ENCODE data around the gene GULP1.

GULP1 gene

GRCh38 chr2:188322569-188323551, 31.2 kb downstream of the GULP1 start:
- in situ Hi-C loops (cut with HindIII; ENCODE audit: low sequenced_read_pairs): no loop called here

DNA sequence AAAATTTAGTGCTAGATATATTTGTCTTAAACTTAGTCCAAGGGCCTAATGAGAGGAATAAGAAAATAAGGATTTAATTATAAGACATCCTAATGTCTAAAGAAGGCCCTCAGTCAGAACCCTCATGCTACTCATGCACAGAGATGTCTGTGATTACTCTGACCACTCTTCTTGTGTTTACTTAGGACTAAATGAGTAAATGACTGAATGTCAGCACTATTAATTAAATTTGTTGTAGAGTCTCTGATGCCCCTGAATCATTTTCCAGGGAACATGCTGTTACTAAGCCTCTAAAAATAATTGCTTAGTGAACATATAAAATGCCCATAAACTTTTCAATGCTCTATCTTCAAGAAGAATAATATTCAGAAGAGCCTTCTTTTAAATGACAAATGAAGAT, 32.4 kb downstream of the GULP1 start:
- in situ Hi-C loops (cut with HindIII; ENCODE audit: low sequenced_read_pairs): no loop called here

DNA sequence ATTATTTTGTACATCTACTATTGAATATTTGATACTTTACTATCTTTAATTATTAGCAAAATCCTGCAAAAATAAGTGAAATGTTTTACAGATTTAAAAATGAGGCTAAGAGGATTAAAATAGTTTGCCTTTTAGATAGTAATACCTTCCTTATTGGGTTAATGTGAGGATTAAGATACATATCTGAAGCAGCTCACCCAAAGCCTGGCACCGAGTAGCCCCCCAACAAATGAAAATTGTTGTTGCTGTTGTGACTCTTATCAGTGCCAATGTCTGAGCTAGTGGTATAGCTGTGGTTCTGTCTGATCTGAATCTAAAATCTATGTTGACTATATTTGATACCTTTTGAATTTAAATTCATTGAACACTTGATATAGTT, 34.6 kb downstream of the GULP1 start:
- in situ Hi-C loops (cut with HindIII; ENCODE audit: low sequenced_read_pairs): no loop called here

GRCh38 chr2:188326669-188327301, 35.1 kb downstream of the GULP1 start:
- in situ Hi-C loops (cut with HindIII; ENCODE audit: low sequenced_read_pairs): no loop called here

- in situ Hi-C loops (cut with HindIII; ENCODE audit: low sequenced_read_pairs): no loop called here
These were observed 36.0 kb downstream of the GULP1 start for GRCh38 chr2:188327518-188328213.

- in situ Hi-C loops (cut with HindIII; ENCODE audit: low sequenced_read_pairs): no loop called here
These were observed 36.7 kb downstream of the GULP1 start for GRCh38 chr2:188328419-188328818.

DNA sequence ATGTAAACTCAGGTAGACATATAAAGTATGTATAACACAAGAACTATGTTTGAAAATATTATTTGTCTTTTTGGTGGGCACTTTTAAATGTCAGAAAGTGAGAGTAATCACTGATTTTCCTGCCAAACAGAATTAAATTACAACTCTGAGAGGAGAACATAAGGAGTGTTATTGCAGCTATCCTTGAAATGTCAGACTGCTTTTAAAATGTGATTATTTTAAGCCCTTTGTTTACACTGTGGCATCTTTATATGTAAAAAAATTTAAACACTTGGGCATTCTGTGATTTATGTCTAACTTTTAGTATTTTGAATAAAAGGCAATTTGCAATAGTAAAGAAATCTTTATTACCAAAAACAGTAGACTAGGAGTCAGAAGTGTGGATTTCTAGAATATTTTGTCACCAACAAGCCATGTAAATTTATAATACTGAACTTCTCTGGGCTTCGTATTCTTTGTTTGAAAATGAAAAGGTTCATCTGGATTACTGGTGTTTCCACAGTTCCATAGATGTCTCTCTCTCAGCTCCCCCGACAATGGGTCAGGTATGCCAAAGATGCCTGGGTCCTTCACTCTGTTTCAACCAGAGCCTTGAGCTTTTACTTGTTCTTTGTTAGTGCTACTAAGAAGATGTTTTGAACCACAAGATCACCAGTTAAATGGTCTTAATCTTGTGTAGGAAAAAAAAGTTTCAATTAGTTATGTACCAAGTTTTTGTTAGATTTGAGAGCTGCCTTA, 38.8 kb downstream of the GULP1 start:
- in situ Hi-C loops (cut with HindIII; ENCODE audit: low sequenced_read_pairs): no loop called here

DNA sequence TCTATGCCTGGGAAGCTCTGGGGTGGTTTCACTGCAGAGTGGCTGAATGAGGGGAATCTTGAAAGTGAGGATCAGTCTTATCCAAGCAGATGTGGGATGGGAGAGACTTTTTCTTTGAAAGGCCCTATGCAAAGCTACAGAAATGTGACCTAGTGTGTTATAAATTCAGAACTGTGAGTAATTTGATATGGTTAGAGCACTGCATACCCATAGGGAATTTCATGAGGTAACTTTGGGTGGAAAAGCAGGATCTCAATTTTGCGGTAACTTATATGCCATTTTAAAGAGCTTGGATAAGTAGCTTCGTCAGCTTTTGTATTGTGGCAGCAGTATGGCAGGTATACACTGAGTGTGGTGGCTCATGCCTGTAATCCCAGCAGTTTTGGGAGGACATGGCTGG, 40.9 kb downstream of the GULP1 start:
- in situ Hi-C loops (cut with HindIII; ENCODE audit: low sequenced_read_pairs): no loop called here

DNA sequence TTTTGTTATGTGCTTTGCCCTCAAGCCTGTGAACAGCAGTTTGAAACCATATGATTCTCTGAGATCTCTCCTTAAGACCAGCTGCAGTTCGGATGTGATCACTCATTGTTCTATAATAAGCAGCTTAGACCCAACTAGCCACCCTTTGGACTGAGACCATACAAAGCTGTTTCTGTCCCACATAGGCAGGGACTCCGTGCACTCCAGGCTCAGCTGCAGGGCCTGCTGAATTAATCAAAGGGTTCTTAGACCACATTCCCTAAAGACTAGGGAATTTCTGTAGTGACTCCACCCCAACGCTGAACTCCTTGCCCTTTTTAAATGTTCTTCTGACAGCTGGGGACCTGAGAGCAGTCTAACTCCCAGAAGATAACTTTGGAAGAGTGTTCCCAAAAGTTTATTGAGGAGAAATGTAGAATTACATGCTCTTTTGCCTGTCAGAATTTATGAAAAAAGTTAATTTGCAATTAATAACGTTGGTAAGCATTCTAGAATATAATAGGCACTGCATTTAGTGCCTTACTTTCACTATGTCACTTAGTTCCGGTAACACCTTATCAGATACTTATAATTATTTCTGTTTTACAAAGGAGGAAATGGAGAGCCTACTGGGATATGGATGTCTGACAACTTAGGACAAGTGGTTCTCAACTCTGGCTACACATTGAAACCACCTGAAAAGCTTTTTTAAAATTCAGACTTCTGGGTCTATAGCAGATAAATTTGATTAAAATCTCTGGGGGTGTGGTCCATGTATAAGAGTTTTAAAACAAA, 42.3 kb downstream of the GULP1 start:
- in situ Hi-C loops (cut with HindIII; ENCODE audit: low sequenced_read_pairs): no loop called here

GRCh38 chr2:188338463-188338862, 46.8 kb downstream of the GULP1 start:
- in situ Hi-C loops (cut with HindIII; ENCODE audit: low sequenced_read_pairs): no loop called here

- in situ Hi-C loops (cut with HindIII; ENCODE audit: low sequenced_read_pairs): no loop called here
These were observed 48.6 kb downstream of the GULP1 start for GRCh38 chr2:188340257-188340656.

- in situ Hi-C loops (cut with HindIII; ENCODE audit: low sequenced_read_pairs): no loop called here
These were observed 53.3 kb downstream of the GULP1 start for GRCh38 chr2:188345020-188345419.

- in situ Hi-C loops (cut with HindIII; ENCODE audit: low sequenced_read_pairs): no loop called here
These were observed 53.8 kb downstream of the GULP1 start for GRCh38 chr2:188345426-188345825.

GRCh38 chr2:188345831-188346458, 54.3 kb downstream of the GULP1 start:
- in situ Hi-C loops (cut with HindIII; ENCODE audit: low sequenced_read_pairs): no loop called here

GRCh38 chr2:188349019-188349418, 57.3 kb downstream of the GULP1 start:
- in situ Hi-C loops (cut with HindIII; ENCODE audit: low sequenced_read_pairs): no loop called here

DNA sequence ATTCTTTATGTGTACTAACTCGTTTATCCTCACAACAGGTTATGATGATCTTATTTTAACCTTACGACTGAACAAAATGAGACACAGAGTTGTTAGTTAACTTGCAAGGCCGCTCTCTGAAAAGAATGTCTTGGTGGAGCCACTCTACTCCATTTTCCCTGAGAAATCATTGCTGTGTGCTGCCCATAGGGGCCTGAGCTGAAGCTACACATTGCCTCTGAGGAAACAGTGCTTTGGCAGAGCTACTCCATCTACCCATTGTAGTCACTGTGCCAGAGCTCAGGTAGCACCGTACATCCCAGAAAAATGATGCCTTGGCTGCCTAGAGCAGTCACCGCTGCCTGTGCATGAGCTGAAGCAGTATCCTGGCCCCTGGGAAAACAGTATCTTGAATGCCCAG, 61.6 kb downstream of the GULP1 start:
- in situ Hi-C loops (cut with HindIII; ENCODE audit: low sequenced_read_pairs): no loop called here

GRCh38 chr2:188360485-188361263, 69.0 kb downstream of the GULP1 start:
- in situ Hi-C loops (cut with HindIII; ENCODE audit: low sequenced_read_pairs): no loop called here

- in situ Hi-C loops (cut with HindIII; ENCODE audit: low sequenced_read_pairs): no loop called here
These were observed 72.5 kb downstream of the GULP1 start for GRCh38 chr2:188364033-188364630.
